ENCODE results near the gene ARRDC3. TPM values are rescaled to one million over a fixed set of nuclear protein-coding genes. Genes with fewer than 3 reads are reported as not detected.

Gene ARRDC3
- total and polyA plus RNA-seq, 9 of the 15 experiments (the other 6 are each of a cell fraction or from before 2014, with no cell fraction given): 15.3 to 58.1 (median 39.4) TPM

GRCh38 chr5:91382530-91383026 lies 539 bp downstream of the ARRDC3 start (continued):
- TF ChIP-seq ETS1 (conservative IDR thresholded peaks at IDR 0.05; ENCODE audit: control insufficient read depth, low read depth, low read length) (no peak), ZBTB9 (CRISPR knock-in tag; IDR thresholded peaks at IDR 0.05) (no peak), NBN (IDR thresholded peaks at IDR 0.05; ENCODE audit: low read depth) (no peak), SMARCC2 (IDR thresholded peaks at IDR 0.05; ENCODE audit: low read depth) (no peak), CHD1 (IDR thresholded peaks at IDR 0.05; ENCODE audit: low read length) (peak; percentile 93), ZNF518B (CRISPR knock-in tag; IDR thresholded peaks at IDR 0.05) (no peak), ZNF785 (CRISPR knock-in tag; IDR thresholded peaks at IDR 0.05) (no peak), ETV6 (IDR thresholded peaks at IDR 0.05; ENCODE audit: borderline replicate concordance in 1 of 2, low read depth in 2 of 2, low read length in 1 of 2) (no peak), ETV6 (CRISPR knock-in tag; IDR thresholded peaks at IDR 0.05; ENCODE audit: borderline replicate concordance) (no peak), CREBBP (IDR thresholded peaks at IDR 0.05; ENCODE audit: low read depth, low read length) (no peak), E2F8 (IDR thresholded peaks at IDR 0.05; ENCODE audit: low read depth, partially characterized antibody) (no peak), TARDBP (IDR thresholded peaks at IDR 0.05) (no peak), ZNF217 (CRISPR knock-in tag; IDR thresholded peaks at IDR 0.05) (no peak), ZC3H4 (CRISPR knock-in tag; IDR thresholded peaks at IDR 0.05; ENCODE audit: borderline replicate concordance) (peak; percentile 66; the same call in 1 of the 2 replicates), NFIX (CRISPR knock-in tag; IDR thresholded peaks at IDR 0.05; ENCODE audit: low read depth) (no peak), ZNF507 (tag; conservative IDR thresholded peaks at IDR 0.05) (no peak)
- TF ChIP-seq, protein P1, sequence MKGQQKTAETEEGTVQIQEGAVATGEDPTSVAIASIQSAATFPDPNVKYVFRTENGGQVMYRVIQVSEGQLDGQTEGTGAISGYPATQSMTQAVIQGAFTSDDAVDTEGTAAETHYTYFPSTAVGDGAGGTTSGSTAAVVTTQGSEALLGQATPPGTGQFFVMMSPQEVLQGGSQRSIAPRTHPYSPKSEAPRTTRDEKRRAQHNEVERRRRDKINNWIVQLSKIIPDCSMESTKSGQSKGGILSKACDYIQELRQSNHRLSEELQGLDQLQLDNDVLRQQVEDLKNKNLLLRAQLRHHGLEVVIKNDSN (CRISPR knock-in tag; IDR thresholded peaks at IDR 0.05): no peak
- TF ChIP-seq, protein P2, sequence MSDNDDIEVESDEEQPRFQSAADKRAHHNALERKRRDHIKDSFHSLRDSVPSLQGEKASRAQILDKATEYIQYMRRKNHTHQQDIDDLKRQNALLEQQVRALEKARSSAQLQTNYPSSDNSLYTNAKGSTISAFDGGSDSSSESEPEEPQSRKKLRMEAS (CRISPR knock-in tag; IDR thresholded peaks at IDR 0.05): no peak
